ENCODE results near the gene REXO5. TPM values are rescaled to one million over a fixed set of nuclear protein-coding genes. Genes with fewer than 3 reads are reported as not detected.
A peak's percentile ranks its signal among the peaks of the same experiment; 100 is the strongest.

REXO5 gene
- total RNA-seq, 4 donors from 2014 or later, result 1.5 to 5.9 (median 4.1) TPM

DNA sequence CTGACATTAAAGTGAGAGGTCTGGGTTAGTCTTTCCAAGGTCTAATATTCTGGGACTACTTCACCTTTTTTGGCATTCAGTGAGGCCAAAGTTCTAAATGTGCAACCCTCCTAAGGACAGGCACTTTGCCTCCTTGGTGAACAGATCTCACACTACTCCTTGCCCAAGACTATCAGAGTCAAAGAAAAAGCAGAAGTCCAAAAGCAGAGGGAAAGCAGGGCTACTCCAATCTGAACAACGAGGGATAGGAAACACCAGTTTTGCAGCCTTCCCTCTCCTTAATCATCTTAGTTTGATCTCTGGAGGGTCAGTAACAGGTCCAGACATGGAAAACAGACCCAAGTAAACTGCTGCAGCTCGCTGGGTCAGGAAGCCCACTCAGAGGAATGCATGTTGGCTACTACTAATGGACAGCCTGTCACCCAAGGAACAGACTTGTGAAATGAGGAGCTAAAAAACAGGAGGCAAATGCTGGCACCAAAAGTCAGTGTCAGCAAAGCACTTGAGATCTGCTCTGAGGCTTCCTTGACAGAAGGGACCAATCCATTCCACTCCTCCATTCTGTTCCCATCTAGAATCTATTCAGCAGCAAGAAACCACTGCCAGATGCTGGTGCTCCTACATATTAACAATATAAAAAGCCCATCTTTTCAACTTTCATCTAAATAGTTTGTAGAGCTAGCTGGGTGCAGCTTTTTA is 63.9 kb downstream of the REXO5 start:
- 59 to 67% methylated on average over 2 of the region's 2 CpGs for WGBS, 2 donors
- H3K36me3 ChIP-seq, result no peaks in the 10 kb centered on the region
- TF ChIP-seq EP300 (IDR thresholded peaks at IDR 0.05) (no peak), POLR2A (IDR thresholded peaks at IDR 0.05) (no peak)
- TF ChIP-seq, protein P1, sequence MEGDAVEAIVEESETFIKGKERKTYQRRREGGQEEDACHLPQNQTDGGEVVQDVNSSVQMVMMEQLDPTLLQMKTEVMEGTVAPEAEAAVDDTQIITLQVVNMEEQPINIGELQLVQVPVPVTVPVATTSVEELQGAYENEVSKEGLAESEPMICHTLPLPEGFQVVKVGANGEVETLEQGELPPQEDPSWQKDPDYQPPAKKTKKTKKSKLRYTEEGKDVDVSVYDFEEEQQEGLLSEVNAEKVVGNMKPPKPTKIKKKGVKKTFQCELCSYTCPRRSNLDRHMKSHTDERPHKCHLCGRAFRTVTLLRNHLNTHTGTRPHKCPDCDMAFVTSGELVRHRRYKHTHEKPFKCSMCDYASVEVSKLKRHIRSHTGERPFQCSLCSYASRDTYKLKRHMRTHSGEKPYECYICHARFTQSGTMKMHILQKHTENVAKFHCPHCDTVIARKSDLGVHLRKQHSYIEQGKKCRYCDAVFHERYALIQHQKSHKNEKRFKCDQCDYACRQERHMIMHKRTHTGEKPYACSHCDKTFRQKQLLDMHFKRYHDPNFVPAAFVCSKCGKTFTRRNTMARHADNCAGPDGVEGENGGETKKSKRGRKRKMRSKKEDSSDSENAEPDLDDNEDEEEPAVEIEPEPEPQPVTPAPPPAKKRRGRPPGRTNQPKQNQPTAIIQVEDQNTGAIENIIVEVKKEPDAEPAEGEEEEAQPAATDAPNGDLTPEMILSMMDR (IDR thresholded peaks at IDR 0.05), result no peak
- no peaks in the 10 kb centered on the region for H3K27me3 ChIP-seq
- DNase-seq (ENCODE audit: low spot score in 2 of 2), result no peak
- no peaks in the 10 kb centered on the region for H3K9me3 ChIP-seq
- peaks cover 3 to 100% (median 83%) of the 10 kb centered on the region in 4 donors for H3K4me1 ChIP-seq
- peak overlapping the region; percentile 51 to 90 (median 83) for H3K27ac ChIP-seq
- no peak overlapping the region for H3K4me3 ChIP-seq

DNA sequence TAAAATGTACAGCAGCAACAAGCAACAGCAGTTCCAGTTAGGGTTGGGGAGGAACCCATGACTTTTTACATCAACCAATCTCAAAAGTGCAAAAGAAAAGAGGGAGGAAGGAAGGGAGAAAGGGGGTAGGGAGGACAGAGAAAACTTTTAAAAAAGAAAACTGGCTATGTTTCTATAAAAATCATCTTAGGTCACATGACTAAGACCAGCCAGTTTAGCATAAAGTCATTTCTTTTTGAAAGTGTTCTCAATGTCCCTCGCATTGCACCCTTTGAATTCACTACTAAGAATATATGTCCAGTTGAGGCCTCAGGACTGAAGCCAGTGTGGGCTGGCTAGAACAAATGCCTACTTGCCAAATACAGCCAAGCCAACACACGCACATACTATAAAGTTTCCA is 64.9 kb downstream of the REXO5 start:
- H3K27me3 ChIP-seq, result no peaks in the 10 kb centered on the region
- no peak for DNase-seq (ENCODE audit: low spot score in 2 of 2)
- H3K4me3 ChIP-seq, result no peak overlapping the region
- peak in 1 of 2 donors; percentile 82 for TF ChIP-seq EP300 (IDR thresholded peaks at IDR 0.05)
- TF ChIP-seq, protein P1 (IDR thresholded peaks at IDR 0.05), result no peak
- TF ChIP-seq POLR2A (IDR thresholded peaks at IDR 0.05), result no peak
- WGBS, 2 donors, result 34 to 38% methylated on average over 2 of the region's 2 CpGs
- H3K4me1 ChIP-seq, result peaks cover 3 to 97% (median 76%) of the 10 kb centered on the region in 4 donors
- H3K9me3 ChIP-seq, result no peaks in the 10 kb centered on the region
- H3K36me3 ChIP-seq, result no peaks in the 10 kb centered on the region
- H3K27ac ChIP-seq, result peak overlapping the region; percentile 51 to 90 (median 83)

DNA sequence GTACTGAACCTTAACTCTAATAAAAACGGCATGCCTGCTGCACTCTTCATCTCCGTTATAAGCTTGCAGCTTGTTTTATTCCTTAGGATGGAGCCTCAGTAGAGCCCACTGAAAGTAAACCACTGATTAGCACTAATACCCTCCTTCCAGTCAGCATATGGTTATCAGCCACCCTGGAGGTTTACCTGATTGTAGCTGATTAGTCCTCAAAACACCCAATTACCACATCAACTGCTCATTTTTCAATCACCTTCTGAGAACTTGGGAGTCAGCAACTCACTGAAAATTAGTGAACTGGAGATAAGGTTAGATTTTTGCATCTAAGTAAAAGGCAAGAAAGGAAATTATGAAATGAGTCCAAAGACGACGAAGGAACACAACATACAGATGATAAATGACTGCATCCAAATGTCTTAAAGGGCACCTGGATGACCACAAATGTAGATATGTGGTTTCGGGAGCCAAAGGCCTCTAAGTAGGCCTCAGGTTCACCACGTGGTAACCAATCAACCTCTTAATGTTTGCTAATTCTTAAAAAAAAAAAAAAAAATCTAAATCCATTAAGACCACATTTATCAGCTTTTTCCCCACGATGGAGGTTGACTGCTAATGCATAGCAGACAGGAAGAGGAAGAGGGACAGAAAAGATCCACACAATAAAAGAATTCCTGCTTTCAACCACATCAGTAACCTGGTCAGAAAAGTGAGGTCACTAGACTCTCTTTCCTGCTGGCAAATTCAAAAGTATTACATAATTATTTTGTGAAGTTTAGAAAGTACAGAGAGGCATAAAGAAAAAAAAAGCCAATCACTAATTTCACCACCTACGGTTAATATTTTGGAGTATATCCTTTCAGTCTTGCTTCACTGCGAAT is 65.9 kb downstream of the REXO5 start:
- Histone ChIP-seq H3K27ac (peak overlapping the region; percentile 51 to 90 (median 83)), H3K36me3 (no peaks in the 10 kb centered on the region), H3K4me3 (no peak overlapping the region), H3K27me3 (no peaks in the 10 kb centered on the region), H3K4me1 (peaks cover 3 to 88% (median 66%) of the 10 kb centered on the region in 4 donors), H3K9me3 (no peaks in the 10 kb centered on the region)
- no peak for DNase-seq (ENCODE audit: low spot score in 2 of 2)
- WGBS, 2 donors, result 71 to 78% methylated on average over 9 of the region's 9 CpGs
- no peak for TF ChIP-seq EP300 (IDR thresholded peaks at IDR 0.05)
- no peak for TF ChIP-seq POLR2A (IDR thresholded peaks at IDR 0.05)
- TF ChIP-seq, protein P1 (IDR thresholded peaks at IDR 0.05), result no peak

DNA sequence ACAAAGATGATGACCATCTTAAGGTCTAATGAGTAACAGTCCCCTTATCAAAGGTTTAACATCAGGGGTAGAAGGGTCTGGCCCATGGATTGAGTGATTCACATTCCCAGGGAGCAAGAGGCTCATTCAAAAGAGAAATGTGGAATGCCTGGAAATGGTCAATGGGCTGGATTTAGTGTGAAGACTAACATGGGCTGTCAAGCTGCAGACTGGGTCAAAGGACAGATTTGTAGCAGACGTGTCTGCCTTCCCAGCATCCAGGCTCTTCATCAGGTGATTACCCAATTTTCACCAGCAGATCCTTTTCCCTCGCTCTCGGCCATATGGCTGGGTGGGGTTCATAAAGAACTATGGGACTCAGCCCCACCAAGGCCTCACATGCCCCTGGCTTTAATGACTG is 67.0 kb downstream of the REXO5 start:
- no peak for DNase-seq (ENCODE audit: low spot score in 2 of 2)
- WGBS, 2 donors, result 81 to 92% methylated on average over 3 of the region's 3 CpGs
- H3K36me3 ChIP-seq, result no peaks in the 10 kb centered on the region
- no peaks in the 10 kb centered on the region for H3K9me3 ChIP-seq
- peaks cover 3 to 86% (median 60%) of the 10 kb centered on the region in 4 donors for H3K4me1 ChIP-seq
- TF ChIP-seq, protein P1 (IDR thresholded peaks at IDR 0.05), result no peak
- TF ChIP-seq EP300 (IDR thresholded peaks at IDR 0.05) (no peak), POLR2A (IDR thresholded peaks at IDR 0.05) (no peak)
- no peak overlapping the region for H3K4me3 ChIP-seq
- H3K27ac ChIP-seq, result peak overlapping the region in 2 of 4 donors; percentile 89 to 90
- no peaks in the 10 kb centered on the region for H3K27me3 ChIP-seq
